Measurements from ENCODE around the gene ROBO2. TPM values are rescaled to one million over a fixed set of nuclear protein-coding genes. Genes with fewer than 3 reads are reported as not detected.
A peak's percentile ranks its signal among the peaks of the same experiment; 100 is the strongest.

The ROBO2 gene
- total RNA-seq, 1 donor from 2014 or later = 2.9 TPM

DNA sequence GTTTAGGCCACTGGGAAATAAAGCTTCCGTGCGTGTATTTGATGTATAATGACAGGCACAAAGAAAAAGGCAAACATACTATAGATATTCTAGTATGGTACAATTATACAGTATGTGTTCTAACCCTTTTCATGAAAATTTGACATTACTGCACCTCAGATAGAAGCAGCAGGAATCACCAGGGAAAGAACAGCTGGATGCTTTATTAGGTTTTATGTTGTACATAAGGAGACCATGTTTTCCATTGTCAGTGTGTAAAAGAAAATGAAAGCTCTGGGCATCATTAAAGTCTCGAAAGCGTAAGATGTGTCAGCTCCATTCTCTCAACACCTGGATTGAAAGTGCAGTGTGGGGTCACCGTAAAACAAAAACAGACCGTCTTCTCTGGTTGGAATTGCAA, 302.1 kb downstream of the ROBO2 start:
- no peak for DNase-seq (ENCODE audit: low spot score in 2 of 2)
- Histone ChIP-seq H3K27ac (no peak overlapping the region), H3K36me3 (no peaks in the 10 kb centered on the region), H3K9me3 (no peaks in the 10 kb centered on the region), H3K27me3 (no peaks in the 10 kb centered on the region), H3K4me1 (no peaks in the 10 kb centered on the region), H3K4me3 (no peak overlapping the region)
- intact Hi-C loops (cut with DNase I) = loop anchor here (10.0 kb wide), 1 partner anchor 1833 kb away; no protein-coding TSS in a partner anchor
- TF ChIP-seq, protein P1, sequence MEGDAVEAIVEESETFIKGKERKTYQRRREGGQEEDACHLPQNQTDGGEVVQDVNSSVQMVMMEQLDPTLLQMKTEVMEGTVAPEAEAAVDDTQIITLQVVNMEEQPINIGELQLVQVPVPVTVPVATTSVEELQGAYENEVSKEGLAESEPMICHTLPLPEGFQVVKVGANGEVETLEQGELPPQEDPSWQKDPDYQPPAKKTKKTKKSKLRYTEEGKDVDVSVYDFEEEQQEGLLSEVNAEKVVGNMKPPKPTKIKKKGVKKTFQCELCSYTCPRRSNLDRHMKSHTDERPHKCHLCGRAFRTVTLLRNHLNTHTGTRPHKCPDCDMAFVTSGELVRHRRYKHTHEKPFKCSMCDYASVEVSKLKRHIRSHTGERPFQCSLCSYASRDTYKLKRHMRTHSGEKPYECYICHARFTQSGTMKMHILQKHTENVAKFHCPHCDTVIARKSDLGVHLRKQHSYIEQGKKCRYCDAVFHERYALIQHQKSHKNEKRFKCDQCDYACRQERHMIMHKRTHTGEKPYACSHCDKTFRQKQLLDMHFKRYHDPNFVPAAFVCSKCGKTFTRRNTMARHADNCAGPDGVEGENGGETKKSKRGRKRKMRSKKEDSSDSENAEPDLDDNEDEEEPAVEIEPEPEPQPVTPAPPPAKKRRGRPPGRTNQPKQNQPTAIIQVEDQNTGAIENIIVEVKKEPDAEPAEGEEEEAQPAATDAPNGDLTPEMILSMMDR (IDR thresholded peaks at IDR 0.05) = no peak

DNA sequence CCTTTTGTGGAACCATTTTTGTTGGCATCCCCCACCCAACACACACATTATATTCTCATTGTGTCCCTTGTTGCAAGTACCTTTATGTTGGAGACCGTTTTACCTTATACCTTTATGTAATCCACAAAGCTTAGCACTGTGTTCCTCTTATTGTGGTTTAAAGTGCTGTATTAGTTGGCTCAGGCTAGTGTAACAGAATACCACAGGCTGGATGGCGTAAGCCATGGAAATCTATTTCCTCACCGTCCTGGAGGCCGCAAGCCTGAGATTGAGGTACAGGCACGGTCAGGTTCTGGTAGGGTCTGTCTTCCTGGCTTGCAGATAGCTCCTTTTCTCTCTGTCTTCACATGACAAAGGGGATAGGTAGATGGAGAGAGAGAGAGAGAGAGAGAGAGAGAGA, 302.8 kb downstream of the ROBO2 start:
- no peak overlapping the region for H3K4me3 ChIP-seq
- intact Hi-C loops (cut with DNase I) = loop anchor here (10.0 kb wide), 1 partner anchor 1832 kb away; no protein-coding TSS in a partner anchor
- no peak for DNase-seq (ENCODE audit: low spot score in 2 of 2)
- H3K9me3 ChIP-seq = no peaks in the 10 kb centered on the region
- H3K36me3 ChIP-seq = no peaks in the 10 kb centered on the region
- no peaks in the 10 kb centered on the region for H3K27me3 ChIP-seq
- TF ChIP-seq, protein P1 (IDR thresholded peaks at IDR 0.05) = no peak
- H3K27ac ChIP-seq = no peak overlapping the region
- no peaks in the 10 kb centered on the region for H3K4me1 ChIP-seq

DNA sequence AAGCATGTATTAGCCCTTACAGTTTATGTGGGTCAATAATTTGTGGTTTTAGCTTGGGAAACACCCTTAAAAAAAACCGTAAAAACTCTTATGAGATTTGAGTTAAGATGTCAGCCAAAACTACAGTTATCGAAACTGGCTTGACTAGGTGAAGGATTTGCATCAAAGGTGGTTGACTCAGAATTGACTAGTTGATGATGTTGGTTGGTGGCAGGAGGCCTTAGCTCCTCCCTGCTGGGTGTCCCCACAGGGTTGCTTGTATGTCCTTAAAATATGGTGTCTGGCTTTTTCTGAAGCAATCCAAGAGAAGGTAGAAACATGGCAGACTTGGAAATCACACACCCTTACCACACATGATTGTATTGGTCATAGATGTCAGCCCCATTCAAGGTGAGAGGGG, 305.1 kb downstream of the ROBO2 start:
- intact Hi-C loops (cut with DNase I) = loop anchor here (10.0 kb wide), 1 partner anchor 1830 kb away; no protein-coding TSS in a partner anchor
- Histone ChIP-seq H3K27ac (no peak overlapping the region), H3K27me3 (no peaks in the 10 kb centered on the region), H3K4me3 (no peak overlapping the region), H3K9me3 (no peaks in the 10 kb centered on the region), H3K36me3 (no peaks in the 10 kb centered on the region), H3K4me1 (no peaks in the 10 kb centered on the region)
- no peak for DNase-seq (ENCODE audit: low spot score in 2 of 2)
- TF ChIP-seq, protein P1 (IDR thresholded peaks at IDR 0.05) = no peak

DNA sequence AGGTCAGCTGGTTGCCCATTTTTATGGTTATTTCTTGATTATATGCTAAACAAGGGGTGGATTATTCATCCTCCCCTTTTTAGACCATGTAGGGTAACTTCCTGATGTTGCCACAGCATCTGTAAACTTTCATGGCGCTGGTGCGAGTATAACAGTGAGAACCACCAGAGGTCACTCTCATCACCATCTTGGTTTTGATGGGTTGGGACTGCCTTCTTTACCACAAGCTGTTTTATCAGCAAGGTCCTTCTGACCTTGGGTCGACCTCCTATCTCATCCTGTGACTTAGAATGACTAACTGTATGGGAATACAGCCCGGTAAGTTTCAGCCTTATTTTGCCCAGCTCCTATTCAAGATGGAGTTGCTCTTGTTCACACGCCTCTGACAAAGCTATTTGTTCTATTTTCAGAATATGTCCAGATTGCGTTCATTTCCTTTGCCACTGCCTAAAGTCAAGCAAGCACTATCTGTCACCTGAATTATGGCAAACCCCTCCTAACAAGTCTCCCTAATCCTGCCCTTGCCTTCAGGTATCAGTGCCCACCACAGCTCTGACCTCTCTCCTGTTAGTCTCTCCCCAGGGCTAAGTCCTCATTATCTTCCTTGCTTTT, 308.5 kb downstream of the ROBO2 start:
- no peak overlapping the region for H3K27ac ChIP-seq
- DNase-seq (ENCODE audit: low spot score in 2 of 2) = no peak
- no peaks in the 10 kb centered on the region for H3K27me3 ChIP-seq
- H3K4me1 ChIP-seq = no peaks in the 10 kb centered on the region
- H3K9me3 ChIP-seq = no peaks in the 10 kb centered on the region
- intact Hi-C loops (cut with DNase I) = loop anchor here (10.0 kb wide), 1 partner anchor 1826 kb away; no protein-coding TSS in a partner anchor
- no peaks in the 10 kb centered on the region for H3K36me3 ChIP-seq
- TF ChIP-seq, protein P1 (IDR thresholded peaks at IDR 0.05) = peak in 1 of 3 experiments; percentile 22
- no peak overlapping the region for H3K4me3 ChIP-seq

DNA sequence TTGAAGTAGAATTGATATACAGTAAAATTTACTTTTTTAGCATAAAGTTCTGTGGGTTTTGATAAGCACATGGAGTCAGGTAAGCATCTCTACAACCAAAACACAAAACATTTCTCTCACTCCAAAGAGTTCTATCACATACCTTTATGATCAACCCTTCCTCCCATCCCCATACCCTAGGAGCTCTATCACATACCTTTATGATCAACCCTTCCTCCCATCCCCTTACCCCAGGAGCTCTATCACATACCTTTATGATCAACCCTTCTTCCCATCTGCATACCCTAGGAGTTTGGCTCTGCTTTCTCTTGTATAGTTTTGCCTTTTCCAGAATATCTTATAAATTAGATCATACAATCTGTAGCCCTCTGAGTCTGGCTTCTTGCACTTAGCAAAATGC, 315.1 kb downstream of the ROBO2 start:
- Histone ChIP-seq H3K9me3 (no peaks in the 10 kb centered on the region), H3K4me3 (no peak overlapping the region), H3K4me1 (no peaks in the 10 kb centered on the region), H3K36me3 (no peaks in the 10 kb centered on the region), H3K27ac (no peak overlapping the region), H3K27me3 (no peaks in the 10 kb centered on the region)
- intact Hi-C loops (cut with DNase I) = no loop called here
- TF ChIP-seq, protein P1 (IDR thresholded peaks at IDR 0.05) = no peak
- no peak for DNase-seq (ENCODE audit: low spot score in 2 of 2)

Measured in ascending aorta (tissue), 2 donors.